ENCODE results near the gene COLGALT1.

DNA sequence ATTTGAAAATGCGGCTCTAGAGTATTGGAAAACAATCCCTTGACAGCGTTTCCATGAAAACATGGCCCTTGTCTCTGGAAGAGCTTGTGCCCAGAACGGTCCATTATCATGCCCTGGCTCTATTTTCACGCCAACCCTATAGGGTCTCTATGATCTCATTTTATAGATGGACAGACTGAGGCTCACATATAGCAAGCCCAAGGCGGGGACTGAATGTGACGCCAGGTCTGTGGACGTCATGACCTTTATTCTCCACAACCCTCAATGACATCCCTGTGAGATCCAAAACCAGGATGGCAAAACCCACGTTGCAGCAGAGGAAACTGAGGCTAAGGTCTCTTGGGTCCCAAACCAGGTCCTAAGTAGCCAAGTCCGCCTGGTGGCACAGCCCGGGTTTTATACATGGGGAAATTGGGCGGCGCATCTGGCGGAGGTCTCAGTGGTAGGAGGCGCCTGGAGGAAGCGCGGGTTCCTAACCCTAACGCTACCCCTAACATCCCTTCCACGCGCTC is 425 bp upstream of the COLGALT1 start:
- TF ChIP-seq GATA2 (IDR thresholded peaks at IDR 0.05; ENCODE audit: low read depth, low read length) = no peak
- TF ChIP-seq GATA3 (IDR thresholded peaks at IDR 0.05; ENCODE audit: low read depth, low read length) = no peak
